ENCODE data around the gene SLC30A2.

Gene SLC30A2

GRCh38 chr1:25991937-25992688, 53.8 kb downstream of the SLC30A2 start:
- Histone ChIP-seq H3K27me3 (ENCODE audit: insufficient read depth, low read length) (no peaks in the 10 kb centered on the region), H3K27ac (ENCODE audit: low read depth, low read length) (no peak overlapping the region), H3K4me3 (ENCODE audit: low read length) (no peak overlapping the region), H3K36me3 (ENCODE audit: insufficient read depth, low read length) (peaks cover 13% of the 10 kb centered on the region), H3K9me3 (ENCODE audit: insufficient read depth, low read depth, low read length) (no peaks in the 10 kb centered on the region), H3K4me1 (ENCODE audit: insufficient read depth, low read length) (peaks cover 6% of the 10 kb centered on the region; the same call in 1 of the 2 replicates), H3K9ac (ENCODE audit: low read depth, low read length) (no peak overlapping the region)
- WGBS = 93% methylated on average over 5 of the region's 5 CpGs

GRCh38 chr1:25990702-25991395, 55.1 kb downstream of the SLC30A2 start:
- Histone ChIP-seq H3K27ac (ENCODE audit: low read depth, low read length) (no peak overlapping the region), H3K36me3 (ENCODE audit: insufficient read depth, low read length) (peaks cover 19% of the 10 kb centered on the region), H3K27me3 (ENCODE audit: insufficient read depth, low read length) (no peaks in the 10 kb centered on the region), H3K4me1 (ENCODE audit: insufficient read depth, low read length) (0 out of 2 replicates have a peak, but pooled peaks cover 3% of the 10 kb centered on the region), H3K9me3 (ENCODE audit: insufficient read depth, low read depth, low read length) (no peaks in the 10 kb centered on the region), H3K9ac (ENCODE audit: low read depth, low read length) (no peak overlapping the region), H3K4me3 (ENCODE audit: low read length) (no peak overlapping the region)
- 84% methylated on average over 15 of the region's 15 CpGs for WGBS

GRCh38 chr1:25990251-25990650, 55.7 kb downstream of the SLC30A2 start:
- 92% methylated on average over 6 of the region's 6 CpGs for WGBS
- Histone ChIP-seq H3K9me3 (ENCODE audit: insufficient read depth, low read depth, low read length) (no peaks in the 10 kb centered on the region), H3K27ac (ENCODE audit: low read depth, low read length) (no peak overlapping the region), H3K9ac (ENCODE audit: low read depth, low read length) (no peak overlapping the region), H3K27me3 (ENCODE audit: insufficient read depth, low read length) (no peaks in the 10 kb centered on the region), H3K4me3 (ENCODE audit: low read length) (no peak overlapping the region), H3K36me3 (ENCODE audit: insufficient read depth, low read length) (peaks cover 25% of the 10 kb centered on the region), H3K4me1 (ENCODE audit: insufficient read depth, low read length) (0 out of 2 replicates have a peak, but pooled peaks cover 3% of the 10 kb centered on the region)

- Histone ChIP-seq H3K9me3 (ENCODE audit: insufficient read depth, low read depth, low read length) (no peaks in the 10 kb centered on the region), H3K36me3 (ENCODE audit: insufficient read depth, low read length) (peaks cover 28% of the 10 kb centered on the region), H3K4me3 (ENCODE audit: low read length) (no peak overlapping the region), H3K4me1 (ENCODE audit: insufficient read depth, low read length) (0 out of 2 replicates have a peak, but pooled peaks cover 3% of the 10 kb centered on the region), H3K27me3 (ENCODE audit: insufficient read depth, low read length) (no peaks in the 10 kb centered on the region), H3K9ac (ENCODE audit: low read depth, low read length) (no peak overlapping the region), H3K27ac (ENCODE audit: low read depth, low read length) (no peak overlapping the region)
- WGBS = 91% methylated on average over 10 of the region's 11 CpGs
These were observed 56.3 kb downstream of the SLC30A2 start for GRCh38 chr1:25989440-25990234.

DNA sequence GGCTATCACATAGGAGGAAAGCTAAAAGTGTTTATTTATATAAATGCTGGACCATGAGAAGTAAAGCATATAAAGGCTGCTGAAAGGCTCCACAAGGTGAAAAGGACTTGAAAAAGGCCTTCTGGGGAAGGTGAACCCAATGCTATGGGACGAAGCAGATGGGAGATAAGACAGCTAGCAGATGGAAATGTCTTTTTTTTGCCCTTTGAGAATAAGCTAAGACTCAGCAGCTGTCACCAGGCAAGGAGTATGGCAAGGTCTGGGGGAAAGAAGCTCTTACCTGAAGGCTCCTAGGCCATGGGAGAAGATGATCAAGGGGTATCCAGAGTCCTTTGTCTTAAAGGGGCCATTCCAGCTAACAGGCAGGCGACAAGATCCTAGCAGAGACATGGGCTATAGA, 58.0 kb downstream of the SLC30A2 start:
- Histone ChIP-seq H3K27ac (ENCODE audit: low read depth, low read length) (no peak overlapping the region), H3K9me3 (ENCODE audit: insufficient read depth, low read depth, low read length) (no peaks in the 10 kb centered on the region), H3K9ac (ENCODE audit: low read depth, low read length) (no peak overlapping the region), H3K4me1 (ENCODE audit: insufficient read depth, low read length) (no peaks in the 10 kb centered on the region), H3K27me3 (ENCODE audit: insufficient read depth, low read length) (no peaks in the 10 kb centered on the region), H3K36me3 (ENCODE audit: insufficient read depth, low read length) (peaks cover 44% of the 10 kb centered on the region), H3K4me3 (ENCODE audit: low read length) (no peak overlapping the region)
- 93% methylated on average over 2 of the region's 2 CpGs for WGBS

All from HUES64 (cell line).